ENCODE measurements around the gene SEMA5B.

- TF ChIP-seq CTCF (IDR thresholded peaks at IDR 0.05): no peak
- no peak for TF ChIP-seq POLR2A (IDR thresholded peaks at IDR 0.05)
Measured at GRCh38 chr3:122985539-122985938, 42.0 kb downstream of the SEMA5B start.
